Right lobe of liver (tissue), 6 donors: Measurements from ENCODE around the gene MARVELD3. TPM values are rescaled to one million over a fixed set of nuclear protein-coding genes. Genes with fewer than 3 reads are reported as not detected.
A peak's percentile ranks its signal among the peaks of the same experiment; 100 is the strongest.
"Not testable (repeated sequence)": the region's sequence is repeated elsewhere in the genome, so short reads cannot be mapped to it uniquely, and the experiment has no call there.

ENCODE experiments used
- ATAC-seq, 4 donors: fragments of 200-7000 bp; cut with Tn5 transposase; one replicate each; pipeline ENCODE4 v1.9.1; 2020; ENCODE audit warnings: mild to moderate bottlenecking in 4 of 4, moderate library complexity in 4 of 4
- DNase-seq, 3 donors: peaks; one replicate each; pipeline ENCODE4 v3.0.0-alpha.2; 2020
- H3K27ac ChIP-seq, 3 donors: fragments of 200-600 bp; one replicate each; pipeline ENCODE4 v1.8.0; 2022
- H3K27me3 ChIP-seq, 2 donors: fragments of 200-600 bp; one replicate each; pipeline ENCODE4 v1.8.0; 2022
- H3K36me3 ChIP-seq, 4 donors: fragments of 200-600 bp; sonication (generic) in 1 of 4; one replicate each; pipeline versions ENCODE4 v1.5.1 to v1.8.0; 2017 to 2022; ENCODE audit warnings: control low read depth in 1 of 4
- H3K4me1 ChIP-seq, 4 donors: fragments of 200-600 bp; sonication (generic) in 1 of 4; one replicate each; pipeline versions ENCODE4 v1.5.1 to v1.8.0; 2017 to 2022; ENCODE audit warnings: control low read depth in 1 of 4
- H3K4me3 ChIP-seq, 3 donors: fragments of 200-600 bp; one replicate each; pipeline ENCODE4 v1.8.0; 2022
- H3K9me3 ChIP-seq, 4 donors: fragments of 200-600 bp; sonication (generic) in 1 of 4; one replicate each; pipeline versions ENCODE4 v1.5.1 to v1.8.0; 2017 to 2022; ENCODE audit warnings: control low read depth in 1 of 4
- POLR2A ChIP-seq: fragments of 450-650 bp; IDR thresholded peaks from one replicate; pipeline ENCODE4 v1.6.1; 2017; ENCODE audit warnings: antibody characterized with exemption, mild to moderate bottlenecking
- WGBS: methylation state at CpG from one replicate; pipeline ENCODE4 v1.1.6; 2018; ENCODE audit warnings: low coverage, low lambda C conversion rate; ENCODE audit not compliant: insufficient coverage; ENCODE audit errors: missing lambda C conversion rate; 5-methylcytosine and 5-hydroxymethylcytosine counted together
- intact Hi-C, 2 donors: fragments of 100-400 bp; cut with DNase I; formaldehyde crosslinking; loops; one replicate each; pipeline versions ENCODE4 v1.11.2 to v1.14.1; 2022
- small RNA-seq, 2 experiments: library from RNA; depleted of rRNA; stranded (forward); fragments of <200 nt; gene quantifications; one replicate each; pipeline ENCODE3, GENCODE V24; 2016
- total RNA-seq, 6 experiments: library from RNA; depleted of rRNA in 2 of 6; stranded (reverse); fragments of >200 nt in 2 of 6; fragmentation: NEBNext Ultra II Directional in 3 of 6; extraction: Animal tissue kit (Norgen Biotek cat#: 25700) in 3 of 6; gene quantifications; one replicate each; pipeline versions ENCODE4 v1.1.0 to v1.2.4, GENCODE V29; 2016 to 2023
- TF ChIP-seq, protein P1 (sequence below), 4 donors: fragments of 200-600 bp in 3 of 4; fragments of 450-650 bp in 1 of 4; IDR thresholded peaks; one replicate each; pipeline versions ENCODE4 v1.5.1 to v1.8.0; 2016 to 2022; ENCODE audit warnings: antibody characterized with exemption in 4 of 4, mild to moderate bottlenecking in 2 of 4
- donor health status: DM: no; HTN: yes; CAD: no.
- donor health status: DM: no; HTN: no; CAD: no.
- donor health status: DM: no; HTN: no; CAD: no.
- donor health status: DM: no; HTN: yes; CAD: no.
- donor health status: DM: no; HTN: yes; CAD: no.

MARVELD3 gene
- total RNA-seq, 6 experiments from 2014 or later, result 4.4 to 9.2 (median 5.6) TPM

DNA sequence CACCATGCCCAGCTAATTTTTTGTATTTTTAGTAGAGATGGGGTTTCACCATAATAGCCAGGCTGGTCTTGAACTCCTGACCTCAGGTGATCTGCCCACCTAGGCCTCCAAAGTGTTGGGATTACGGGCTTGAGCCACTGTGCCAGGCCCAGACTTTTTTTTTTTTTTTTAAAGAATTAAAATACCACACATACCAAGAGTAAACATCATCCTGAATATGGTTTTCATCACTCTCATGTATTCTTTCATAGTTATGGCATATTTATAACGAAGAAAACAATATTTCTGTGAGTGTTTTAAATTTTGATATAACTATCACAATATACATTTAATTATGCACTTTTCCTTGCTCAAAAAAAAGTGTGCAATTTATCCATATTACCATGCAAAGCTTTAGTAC is 48.2 kb downstream of the MARVELD3 start:
- intact Hi-C loops, result no loop called here
- ATAC-seq, result no peak
- no peak overlapping the region for H3K27ac ChIP-seq
- TF ChIP-seq POLR2A, result no peak
- TF ChIP-seq, protein P1, sequence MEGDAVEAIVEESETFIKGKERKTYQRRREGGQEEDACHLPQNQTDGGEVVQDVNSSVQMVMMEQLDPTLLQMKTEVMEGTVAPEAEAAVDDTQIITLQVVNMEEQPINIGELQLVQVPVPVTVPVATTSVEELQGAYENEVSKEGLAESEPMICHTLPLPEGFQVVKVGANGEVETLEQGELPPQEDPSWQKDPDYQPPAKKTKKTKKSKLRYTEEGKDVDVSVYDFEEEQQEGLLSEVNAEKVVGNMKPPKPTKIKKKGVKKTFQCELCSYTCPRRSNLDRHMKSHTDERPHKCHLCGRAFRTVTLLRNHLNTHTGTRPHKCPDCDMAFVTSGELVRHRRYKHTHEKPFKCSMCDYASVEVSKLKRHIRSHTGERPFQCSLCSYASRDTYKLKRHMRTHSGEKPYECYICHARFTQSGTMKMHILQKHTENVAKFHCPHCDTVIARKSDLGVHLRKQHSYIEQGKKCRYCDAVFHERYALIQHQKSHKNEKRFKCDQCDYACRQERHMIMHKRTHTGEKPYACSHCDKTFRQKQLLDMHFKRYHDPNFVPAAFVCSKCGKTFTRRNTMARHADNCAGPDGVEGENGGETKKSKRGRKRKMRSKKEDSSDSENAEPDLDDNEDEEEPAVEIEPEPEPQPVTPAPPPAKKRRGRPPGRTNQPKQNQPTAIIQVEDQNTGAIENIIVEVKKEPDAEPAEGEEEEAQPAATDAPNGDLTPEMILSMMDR (IDR thresholded peaks at IDR 0.05), result no peak
- 90% methylated on average over 2 of the region's 2 CpGs for WGBS
- no peak for DNase-seq
- H3K36me3 ChIP-seq, result peaks cover 0 to 9% (median 4%) of the 10 kb centered on the region in 4 donors
- no peak overlapping the region for H3K4me3 ChIP-seq
- H3K27me3 ChIP-seq, result no peaks in the 10 kb centered on the region
- H3K4me1 ChIP-seq, result no peaks in the 10 kb centered on the region
- H3K9me3 ChIP-seq, result no peaks in the 10 kb centered on the region

DNA sequence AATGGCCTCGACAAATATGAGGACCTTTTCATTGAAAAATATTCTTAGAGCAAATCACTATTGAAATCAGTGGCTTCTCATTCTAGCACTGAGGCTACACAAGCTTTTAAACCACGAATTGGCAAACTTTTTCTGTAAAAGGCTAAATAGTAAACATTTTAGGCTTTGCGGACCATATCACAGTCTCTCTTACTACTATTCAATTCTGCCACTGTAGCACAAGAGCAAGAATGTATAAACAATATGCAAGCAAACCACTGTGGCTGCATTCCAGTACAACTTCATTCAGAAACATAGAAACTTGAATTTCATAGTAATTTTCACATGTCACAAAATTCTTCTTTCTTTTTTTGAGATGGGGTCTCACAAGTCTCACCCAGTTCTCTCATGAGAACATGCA is 49.4 kb downstream of the MARVELD3 start:
- H3K4me1 ChIP-seq, result no peaks in the 10 kb centered on the region
- 90% methylated on average over 3 of the region's 3 CpGs for WGBS
- no peak overlapping the region for H3K27ac ChIP-seq
- peaks cover 0 to 9% (median 1%) of the 10 kb centered on the region in 4 donors for H3K36me3 ChIP-seq
- no peak for ATAC-seq
- no peak for DNase-seq
- TF ChIP-seq, protein P1 (IDR thresholded peaks at IDR 0.05), result no peak
- TF ChIP-seq POLR2A, result no peak
- intact Hi-C loops, result no loop called here
- H3K27me3 ChIP-seq, result no peaks in the 10 kb centered on the region
- H3K9me3 ChIP-seq, result no peaks in the 10 kb centered on the region
- H3K4me3 ChIP-seq, result no peak overlapping the region

DNA sequence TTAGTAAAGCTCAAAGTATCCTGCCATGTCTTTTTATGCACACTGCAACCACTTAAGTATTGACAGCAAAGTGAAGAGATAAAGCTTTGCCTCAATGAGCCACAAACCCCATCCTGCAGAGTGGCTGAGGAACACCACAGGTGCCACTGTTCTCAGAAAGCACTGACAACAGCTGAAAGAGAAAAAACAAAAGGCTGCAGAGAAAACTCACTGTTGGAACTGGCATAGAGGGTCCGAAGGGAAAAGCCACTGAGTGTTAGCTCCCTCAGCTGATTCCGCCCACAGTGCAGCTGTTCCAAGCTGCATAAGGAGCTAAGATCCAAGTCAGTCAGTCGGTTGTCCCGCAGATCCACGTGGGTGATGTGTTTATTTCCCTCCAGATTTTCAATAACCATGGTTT is 50.3 kb downstream of the MARVELD3 start:
- peaks cover 0 to 9% (median 1%) of the 10 kb centered on the region in 4 donors for H3K36me3 ChIP-seq
- H3K27ac ChIP-seq, result no peak overlapping the region
- H3K4me1 ChIP-seq, result no peaks in the 10 kb centered on the region
- DNase-seq, result no peak
- intact Hi-C loops, result no loop called here
- H3K4me3 ChIP-seq, result no peak overlapping the region
- H3K27me3 ChIP-seq, result no peaks in the 10 kb centered on the region
- H3K9me3 ChIP-seq, result no peaks in the 10 kb centered on the region
- WGBS, result 86% methylated on average over 5 of the region's 5 CpGs
- TF ChIP-seq POLR2A, result no peak
- TF ChIP-seq, protein P1 (IDR thresholded peaks at IDR 0.05), result no peak
- ATAC-seq, result no peak

DNA sequence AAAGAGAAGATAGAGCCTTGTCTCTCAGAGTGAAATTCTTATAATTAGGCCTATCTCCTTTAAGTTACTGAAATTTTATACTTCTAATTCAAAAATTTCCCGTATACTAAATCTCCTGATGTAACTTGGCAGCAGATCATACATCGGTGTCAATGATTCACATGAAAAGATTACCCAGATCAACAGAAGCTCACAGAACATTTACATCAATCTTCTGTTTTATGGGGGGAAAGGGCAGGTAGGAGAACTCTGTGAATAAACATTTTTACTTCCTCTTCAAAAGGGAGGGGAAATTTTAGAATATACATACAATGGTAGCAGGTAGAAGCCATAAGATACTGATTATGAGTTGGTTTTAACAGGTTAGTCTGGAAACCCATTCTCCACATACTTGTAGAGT is 55.4 kb downstream of the MARVELD3 start:
- Histone ChIP-seq H3K9me3 (no peaks in the 10 kb centered on the region), H3K4me3 (no peak overlapping the region), H3K4me1 (no peaks in the 10 kb centered on the region), H3K36me3 (peaks cover 0 to 2% (median 0%) of the 10 kb centered on the region in 4 donors), H3K27ac (no peak overlapping the region), H3K27me3 (no peaks in the 10 kb centered on the region)
- TF ChIP-seq POLR2A, result no peak
- TF ChIP-seq, protein P1 (IDR thresholded peaks at IDR 0.05), result no peak
- intact Hi-C loops, result no loop called here
- ATAC-seq, result peak in 2 of 4 donors; percentile 26 to 85
- WGBS, result 39% methylated on average over 2 of the region's 2 CpGs
- no peak for DNase-seq

DNA sequence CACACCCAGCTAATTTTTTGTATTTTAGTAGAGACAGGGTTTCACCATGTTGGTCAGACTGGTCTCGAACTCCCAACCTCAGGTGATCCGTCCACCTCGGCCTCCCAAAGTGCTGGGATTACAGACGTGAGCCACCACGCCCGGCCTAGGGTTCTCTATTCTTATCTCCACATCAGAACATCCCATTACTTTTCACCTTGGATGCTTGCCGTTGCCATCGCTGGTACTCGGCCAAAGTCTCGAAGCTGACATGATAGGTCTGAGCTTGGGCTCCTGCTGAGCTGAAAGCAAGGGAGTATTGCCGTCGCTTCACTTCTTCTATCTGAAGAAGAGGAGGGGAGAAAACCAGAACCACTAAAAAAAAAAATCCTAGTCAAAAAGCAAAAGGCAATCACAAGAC is 58.3 kb downstream of the MARVELD3 start:
- not testable (repeated sequence) for ATAC-seq
- WGBS, result 97% methylated on average over 12 of the region's 12 CpGs

More for the DNA sequence above, 58.3 kb downstream of the MARVELD3 start:
- H3K36me3 ChIP-seq, H3K4me1 ChIP-seq, H3K27ac ChIP-seq, H3K9me3 ChIP-seq, DNase-seq, H3K27me3 ChIP-seq, intact Hi-C loops, H3K4me3 ChIP-seq: not testable (repeated sequence)

Small RNA genes within 50 kb of the gene (small RNA-seq; reads per million reads assigned to genes)
- gene RNU6-208P, result 0 reads per million in 2 experiments

Other genes starting within 250 kb of the MARVELD3 start
- gene TLE7, start 184.1 kb upstream of the MARVELD3 start, total RNA-seq, result not detected
- gene ZNF23, start 163.9 kb upstream of the MARVELD3 start, total RNA-seq, result 1 to 10 TPM; 3.1 to 4.8 (median 3.9) TPM
- 1 to 10 TPM; 2.5 to 3.7 (median 2.6) TPM for gene ZNF19, start 136.9 kb upstream of the MARVELD3 start, total RNA-seq
- gene CHST4, start 99.8 kb upstream of the MARVELD3 start, total RNA-seq, result 1 to 10 TPM; 2.0 to 6.5 (median 3.1) TPM
- gene TAT, start 49.1 kb upstream of the MARVELD3 start, total RNA-seq, result 1,000 to 10,000 TPM in 5 of 6 experiments, 100 to 1,000 TPM in 1; 109 to 3,026 (median 1,168) TPM
- 1 to 10 TPM; 2.3 to 9.8 (median 5.6) TPM for gene PHLPP2, start 98.5 kb downstream of the MARVELD3 start, total RNA-seq
- 10 to 100 TPM; 47.8 to 54.1 (median 52.5) TPM for gene AP1G1, start 182.7 kb downstream of the MARVELD3 start, total RNA-seq
- gene ATXN1L, start 219.8 kb downstream of the MARVELD3 start, total RNA-seq, result 10 to 100 TPM in 3 of 6 experiments, 1 to 10 TPM in 3; 9.2 to 11.9 (median 10.3) TPM